ENCODE results near the gene DNASE1L3.

DNASE1L3 gene

DNA sequence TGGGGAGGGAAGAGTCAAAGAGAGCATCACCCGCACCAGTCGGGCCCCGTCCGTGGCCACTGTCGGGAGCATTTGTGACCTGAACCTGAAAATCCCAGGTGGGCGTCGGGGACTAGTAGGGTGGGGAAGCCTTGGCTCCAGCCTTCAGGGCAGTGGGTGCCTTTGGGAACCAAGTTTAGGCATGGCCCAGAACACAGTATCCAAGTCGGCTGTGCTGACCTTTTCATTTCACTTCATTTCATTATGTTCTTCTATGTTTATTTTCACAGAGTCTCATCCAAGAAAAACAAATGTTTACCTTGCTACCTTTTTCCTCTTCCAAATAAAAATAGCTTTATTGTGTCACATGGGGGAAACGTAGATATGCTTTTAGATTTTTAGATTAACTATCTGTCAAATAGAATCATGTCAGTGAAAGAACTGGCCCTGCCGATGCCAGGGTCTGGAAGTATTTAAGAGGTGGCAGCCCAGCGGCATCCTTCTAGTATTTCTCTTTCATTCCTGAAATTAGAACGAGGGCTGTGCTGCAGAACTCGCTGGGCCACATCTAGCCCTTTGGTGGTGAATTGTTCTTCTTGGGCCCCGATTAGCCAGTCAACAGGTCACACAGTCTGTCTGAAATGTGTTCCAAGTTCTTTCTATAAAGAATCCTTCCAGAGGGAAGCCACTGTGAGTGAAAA lies 60.5 kb downstream of the DNASE1L3 start:
- no peak overlapping the region for H3K4me3 ChIP-seq (ENCODE audit: insufficient read depth, low read depth, low read length)
- no peaks in the 10 kb centered on the region for H3K27me3 ChIP-seq (ENCODE audit: control insufficient read depth, insufficient read depth, low read length, poor library complexity, severe bottlenecking)
- no peak overlapping the region for H3K27ac ChIP-seq (ENCODE audit: insufficient read depth, low read depth, low read length, poor library complexity, severe bottlenecking)
- H3K36me3 ChIP-seq (ENCODE audit: control insufficient read depth, insufficient read depth, low read length): peaks cover 3% of the 10 kb centered on the region
- H3K9me3 ChIP-seq (ENCODE audit: control insufficient read depth, low read length): no peaks in the 10 kb centered on the region
- WGBS, 2 experiments: 93 to 97% methylated on average over 14 of the region's 14 CpGs
- H3K4me1 ChIP-seq (ENCODE audit: control insufficient read depth, insufficient read depth, low read length): no peaks in the 10 kb centered on the region

DNA sequence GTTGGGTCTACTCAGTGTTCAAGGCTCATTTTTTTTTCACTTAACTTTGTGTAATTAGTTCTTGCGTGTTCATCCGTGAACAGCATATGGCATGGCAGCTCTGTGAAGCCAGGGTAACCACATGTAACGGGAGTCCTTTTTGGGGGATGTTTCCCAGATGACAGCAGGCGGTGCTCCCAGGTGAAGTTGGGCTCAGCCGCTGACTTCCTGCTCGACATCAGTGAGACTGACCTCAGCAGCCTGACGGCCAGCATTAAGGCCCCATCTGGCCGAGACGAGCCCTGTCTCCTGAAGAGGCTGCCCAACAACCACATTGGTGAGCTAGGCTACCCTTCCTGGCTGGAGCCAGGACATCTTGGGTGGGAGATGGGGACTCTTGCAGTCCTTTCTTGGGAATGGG lies 62.7 kb downstream of the DNASE1L3 start:
- H3K27ac ChIP-seq (ENCODE audit: insufficient read depth, low read depth, low read length, poor library complexity, severe bottlenecking): no peak overlapping the region
- H3K9me3 ChIP-seq (ENCODE audit: control insufficient read depth, low read length): no peaks in the 10 kb centered on the region
- WGBS, 2 experiments: 96 to 97% methylated on average over 9 of the region's 9 CpGs
- no peaks in the 10 kb centered on the region for H3K4me1 ChIP-seq (ENCODE audit: control insufficient read depth, insufficient read depth, low read length)
- peaks cover 3% of the 10 kb centered on the region for H3K36me3 ChIP-seq (ENCODE audit: control insufficient read depth, insufficient read depth, low read length)
- H3K4me3 ChIP-seq (ENCODE audit: insufficient read depth, low read depth, low read length): no peak overlapping the region
- H3K27me3 ChIP-seq (ENCODE audit: control insufficient read depth, insufficient read depth, low read length, poor library complexity, severe bottlenecking): no peaks in the 10 kb centered on the region

DNA sequence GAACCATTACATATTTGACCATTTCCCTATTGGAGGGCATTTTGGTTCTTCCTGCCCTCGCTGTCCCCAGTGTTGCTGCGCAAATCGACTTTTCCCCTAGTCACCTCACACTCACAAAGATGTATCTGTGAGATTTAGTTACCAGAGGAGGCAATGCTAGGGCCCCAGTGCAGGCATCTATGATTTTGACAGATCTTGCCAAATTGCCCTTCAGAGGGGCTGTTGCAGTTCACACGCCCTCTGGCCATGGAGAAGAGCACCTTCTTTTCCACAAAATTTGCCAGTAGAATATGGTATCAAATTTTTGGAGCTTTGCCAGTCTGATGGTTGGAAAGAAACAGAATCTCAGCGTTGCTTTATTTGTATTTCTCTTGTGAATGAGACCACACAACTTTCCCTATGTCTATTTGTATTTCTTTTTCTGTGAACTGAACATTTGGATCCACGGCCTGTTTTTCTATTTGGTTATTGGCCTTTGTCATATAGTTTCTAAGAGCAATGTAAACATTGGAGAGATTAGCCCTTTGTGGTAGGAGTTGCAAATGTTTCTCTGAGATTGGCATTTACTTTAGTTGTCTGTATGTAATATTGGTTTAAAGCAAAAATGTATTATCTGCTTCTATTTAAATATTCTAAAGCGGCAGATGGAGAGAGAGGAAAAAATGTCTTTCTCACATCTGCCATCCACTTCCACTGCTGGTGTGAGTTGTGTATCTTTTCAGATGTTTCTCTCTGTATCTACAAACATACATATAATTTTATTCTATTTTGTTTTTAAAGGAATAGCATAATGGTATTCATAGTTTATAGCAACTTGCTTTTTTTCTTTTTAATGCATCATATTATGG lies 66.1 kb downstream of the DNASE1L3 start:
- H3K4me1 ChIP-seq (ENCODE audit: control insufficient read depth, insufficient read depth, low read length): peaks cover 5% of the 10 kb centered on the region
- H3K36me3 ChIP-seq (ENCODE audit: control insufficient read depth, insufficient read depth, low read length): peaks cover 3% of the 10 kb centered on the region
- no peaks in the 10 kb centered on the region for H3K27me3 ChIP-seq (ENCODE audit: control insufficient read depth, insufficient read depth, low read length, poor library complexity, severe bottlenecking)
- no peak overlapping the region for H3K27ac ChIP-seq (ENCODE audit: insufficient read depth, low read depth, low read length, poor library complexity, severe bottlenecking)
- 94 to 96% methylated on average over 5 to 6 of the region's 7 CpGs for WGBS, 2 experiments
- H3K4me3 ChIP-seq (ENCODE audit: insufficient read depth, low read depth, low read length): no peak overlapping the region
- H3K9me3 ChIP-seq (ENCODE audit: control insufficient read depth, low read length): no peaks in the 10 kb centered on the region

DNA sequence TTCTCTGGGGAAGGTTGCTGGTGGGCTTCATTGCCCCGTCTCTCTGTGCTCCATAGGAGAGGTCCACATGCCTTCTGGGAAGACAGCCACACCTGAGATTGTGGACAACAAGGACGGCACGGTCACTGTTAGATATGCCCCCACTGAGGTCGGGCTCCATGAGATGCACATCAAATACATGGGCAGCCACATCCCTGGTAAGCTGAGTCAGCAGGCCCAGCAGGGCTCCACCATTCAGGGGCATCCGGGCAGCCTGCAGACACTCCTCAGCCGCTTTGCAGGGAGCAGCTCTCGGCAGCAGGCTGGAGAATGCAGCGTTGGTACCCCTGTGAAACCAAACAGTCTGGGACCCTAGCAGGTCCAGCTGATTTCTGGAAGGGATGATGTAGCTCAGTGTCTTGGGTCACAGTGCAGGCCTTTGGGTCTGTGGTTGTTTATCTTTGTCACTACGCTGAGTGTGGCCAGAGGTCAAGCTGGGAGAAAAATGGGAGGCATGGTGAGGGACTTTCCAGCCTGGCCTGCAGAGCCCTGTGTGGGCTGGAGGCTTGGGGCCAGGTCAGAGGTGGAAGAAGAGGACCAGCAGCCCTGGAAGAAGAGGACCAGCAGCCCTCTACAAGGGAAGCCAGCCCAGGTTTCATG lies 67.2 kb downstream of the DNASE1L3 start:
- no peaks in the 10 kb centered on the region for H3K36me3 ChIP-seq (ENCODE audit: control insufficient read depth, insufficient read depth, low read length)
- WGBS, 2 experiments: 92% methylated on average over 9 of the region's 9 CpGs

More for the DNA sequence above, 67.2 kb downstream of the DNASE1L3 start:
- no peak overlapping the region for H3K27ac ChIP-seq (ENCODE audit: insufficient read depth, low read depth, low read length, poor library complexity, severe bottlenecking)
- H3K4me1 ChIP-seq (ENCODE audit: control insufficient read depth, insufficient read depth, low read length): peaks cover 5% of the 10 kb centered on the region
- no peaks in the 10 kb centered on the region for H3K27me3 ChIP-seq (ENCODE audit: control insufficient read depth, insufficient read depth, low read length, poor library complexity, severe bottlenecking)
- no peak overlapping the region for H3K4me3 ChIP-seq (ENCODE audit: insufficient read depth, low read depth, low read length)
- H3K9me3 ChIP-seq (ENCODE audit: control insufficient read depth, low read length): no peaks in the 10 kb centered on the region

Measured in ectodermal cell (in vitro differentiated cells).